Measurements from ENCODE around the gene MYO16. TPM values are rescaled to one million over a fixed set of nuclear protein-coding genes. Genes with fewer than 3 reads are reported as not detected.

The MYO16 gene
- total and polyA plus RNA-seq, 12 donors: 0.29 to 5.9 (median 1.4) TPM

DNA sequence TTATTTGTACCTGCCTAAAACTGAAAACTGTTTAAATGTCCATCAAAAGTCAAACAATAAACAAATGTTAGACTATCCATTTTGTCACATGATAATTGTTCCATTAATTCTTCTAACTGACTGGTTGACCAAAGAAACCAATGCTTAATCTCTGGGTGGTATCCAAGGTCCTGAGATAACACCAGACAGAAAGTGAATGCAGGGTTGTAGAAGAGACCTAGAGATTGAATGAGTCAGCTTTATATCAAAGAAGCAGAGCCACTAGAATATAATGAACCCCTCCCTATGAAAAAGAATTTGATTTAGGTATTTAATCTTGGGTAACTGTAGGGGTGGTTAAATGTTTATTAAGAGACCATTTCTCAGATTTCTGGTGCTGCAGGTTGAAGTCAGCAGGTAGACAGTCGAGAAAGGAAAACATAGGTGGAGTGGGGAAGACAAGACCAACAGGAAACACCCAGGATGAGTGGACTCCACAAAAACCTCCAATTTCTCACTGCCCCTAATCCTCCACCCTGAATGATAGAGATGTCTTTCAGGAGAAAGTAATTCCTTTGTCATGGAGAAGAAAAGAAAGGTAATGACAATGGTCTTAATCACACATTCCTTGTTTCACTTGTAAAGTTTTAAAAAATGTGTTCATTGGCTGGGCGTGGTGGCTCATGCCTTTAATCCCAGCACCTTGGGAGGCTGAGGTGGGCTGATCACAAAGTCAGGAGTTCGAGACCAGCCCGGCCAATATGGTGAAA, 620.5 kb downstream of the MYO16 start:
- ATAC-seq: no peak
- DNase-seq: no peak
- 86 to 92% methylated on average over 4 of the region's 4 CpGs for WGBS, 2 donors
- intact Hi-C loops (cut with DNase I): loop anchor here in 1 of 10 donors (10.0 kb wide), 1 partner anchor 885 kb away; no protein-coding TSS in a partner anchor
- peaks cover 0 to 26% (median 6%) of the 10 kb centered on the region in 11 donors for H3K9me3 ChIP-seq
- no peaks in the 10 kb centered on the region for H3K27me3 ChIP-seq
- H3K4me1 ChIP-seq: no peaks in the 10 kb centered on the region
- H3K4me3 ChIP-seq: no peak overlapping the region
- peak overlapping the region in 1 of 10 donors; percentile 5 for H3K27ac ChIP-seq
- TF ChIP-seq, protein P1, sequence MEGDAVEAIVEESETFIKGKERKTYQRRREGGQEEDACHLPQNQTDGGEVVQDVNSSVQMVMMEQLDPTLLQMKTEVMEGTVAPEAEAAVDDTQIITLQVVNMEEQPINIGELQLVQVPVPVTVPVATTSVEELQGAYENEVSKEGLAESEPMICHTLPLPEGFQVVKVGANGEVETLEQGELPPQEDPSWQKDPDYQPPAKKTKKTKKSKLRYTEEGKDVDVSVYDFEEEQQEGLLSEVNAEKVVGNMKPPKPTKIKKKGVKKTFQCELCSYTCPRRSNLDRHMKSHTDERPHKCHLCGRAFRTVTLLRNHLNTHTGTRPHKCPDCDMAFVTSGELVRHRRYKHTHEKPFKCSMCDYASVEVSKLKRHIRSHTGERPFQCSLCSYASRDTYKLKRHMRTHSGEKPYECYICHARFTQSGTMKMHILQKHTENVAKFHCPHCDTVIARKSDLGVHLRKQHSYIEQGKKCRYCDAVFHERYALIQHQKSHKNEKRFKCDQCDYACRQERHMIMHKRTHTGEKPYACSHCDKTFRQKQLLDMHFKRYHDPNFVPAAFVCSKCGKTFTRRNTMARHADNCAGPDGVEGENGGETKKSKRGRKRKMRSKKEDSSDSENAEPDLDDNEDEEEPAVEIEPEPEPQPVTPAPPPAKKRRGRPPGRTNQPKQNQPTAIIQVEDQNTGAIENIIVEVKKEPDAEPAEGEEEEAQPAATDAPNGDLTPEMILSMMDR (IDR thresholded peaks at IDR 0.05): no peak
- no peaks in the 10 kb centered on the region for H3K36me3 ChIP-seq

DNA sequence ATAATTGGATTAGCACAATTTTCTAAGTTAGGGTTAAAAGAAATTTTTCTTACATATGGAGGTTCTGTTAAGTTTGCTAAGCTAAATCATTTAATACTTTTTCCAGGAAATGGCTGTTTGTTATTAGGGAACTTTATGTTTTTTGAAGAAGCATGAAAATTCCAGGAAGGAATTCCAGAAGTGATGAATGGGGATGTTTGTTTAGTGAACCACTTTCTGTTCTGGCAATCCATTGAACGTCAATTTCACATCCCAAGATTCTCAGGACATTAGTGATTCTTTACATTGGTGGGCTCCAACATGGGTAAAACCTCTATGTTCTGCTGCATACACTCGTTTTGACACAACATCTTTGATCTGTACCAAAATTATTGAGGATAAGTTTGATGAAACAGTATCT, 622.5 kb downstream of the MYO16 start:
- TF ChIP-seq, protein P1 (IDR thresholded peaks at IDR 0.05): no peak
- Histone ChIP-seq H3K4me3 (no peak overlapping the region), H3K9me3 (peaks cover 0 to 27% (median 6%) of the 10 kb centered on the region in 11 donors), H3K27ac (no peak overlapping the region), H3K4me1 (peaks cover 0 to 5% (median 0%) of the 10 kb centered on the region in 9 donors), H3K27me3 (no peaks in the 10 kb centered on the region), H3K36me3 (no peaks in the 10 kb centered on the region)
- no peak for DNase-seq
- WGBS, 2 donors: 58 to 67% methylated on average over 2 of the region's 2 CpGs
- intact Hi-C loops (cut with DNase I): no loop called here
- ATAC-seq: no peak

DNA sequence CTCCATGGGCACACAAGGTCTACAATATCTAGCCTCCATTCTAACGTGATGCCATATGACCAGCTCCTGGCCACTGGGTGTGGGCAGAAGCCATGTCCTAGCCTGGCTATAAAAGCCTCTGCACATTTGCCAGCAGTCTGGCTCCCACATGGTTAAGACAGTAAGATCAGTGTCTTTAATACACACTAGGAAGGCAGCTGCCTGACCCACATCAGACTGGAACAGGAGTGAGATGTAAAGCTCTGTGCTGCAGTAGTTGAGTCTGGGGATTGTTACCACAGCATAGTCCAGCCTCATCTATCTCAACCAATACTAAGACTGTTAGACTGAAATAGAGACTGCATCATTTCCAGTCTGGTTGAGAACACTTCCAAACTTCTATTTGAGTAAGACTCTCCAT, 623.9 kb downstream of the MYO16 start:
- DNase-seq: no peak
- TF ChIP-seq, protein P1 (IDR thresholded peaks at IDR 0.05): no peak
- Histone ChIP-seq H3K27me3 (no peaks in the 10 kb centered on the region), H3K9me3 (peaks cover 0 to 20% (median under 1%) of the 10 kb centered on the region in 11 donors), H3K4me1 (peaks cover 0 to 11% (median 0%) of the 10 kb centered on the region in 9 donors), H3K27ac (no peak overlapping the region), H3K4me3 (no peak overlapping the region), H3K36me3 (no peaks in the 10 kb centered on the region)
- intact Hi-C loops (cut with DNase I): no loop called here
- ATAC-seq: no peak
- WGBS, 2 donors: 83% methylated on average over 1 of the region's 1 CpG

DNA sequence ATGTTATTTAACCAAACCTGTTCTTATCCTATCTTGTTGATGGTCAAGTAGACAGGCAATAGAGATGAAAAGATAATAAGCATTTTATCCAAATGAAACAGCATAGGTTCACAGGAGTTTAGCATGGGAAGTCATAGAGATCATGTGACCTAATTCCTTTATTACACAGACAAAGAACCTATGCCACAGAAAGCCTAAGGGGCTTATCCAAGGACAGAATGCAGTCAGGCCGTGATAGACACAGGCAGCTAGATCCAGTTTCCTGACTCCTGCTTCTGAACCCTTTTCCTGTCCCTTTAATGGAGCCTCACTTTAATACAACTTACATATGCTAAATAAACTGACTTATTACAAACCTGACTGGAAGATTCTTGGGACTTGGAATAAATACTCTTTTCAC, 624.9 kb downstream of the MYO16 start:
- no peak for ATAC-seq

More for the DNA sequence above, 624.9 kb downstream of the MYO16 start:
- H3K9me3 ChIP-seq: peaks cover 0 to 22% (median 0%) of the 10 kb centered on the region in 11 donors
- no peak overlapping the region for H3K27ac ChIP-seq
- H3K27me3 ChIP-seq: no peaks in the 10 kb centered on the region
- H3K4me1 ChIP-seq: peaks cover 0 to 11% (median 0%) of the 10 kb centered on the region in 9 donors
- WGBS, 2 donors: 39 to 58% methylated on average over 1 of the region's 1 CpG
- TF ChIP-seq, protein P1 (IDR thresholded peaks at IDR 0.05): no peak
- H3K4me3 ChIP-seq: no peak overlapping the region
- no peaks in the 10 kb centered on the region for H3K36me3 ChIP-seq
- DNase-seq: no peak
- intact Hi-C loops (cut with DNase I): no loop called here
